HEK293 (cell line): ENCODE data around the gene FYB1.

Source experiments
- CTCF ChIA-PET: fragments of 350-600 bp; formaldehyde crosslinking; extraction: SDS; loops from one replicate; lab custom pipeline; 2021; ENCODE audit warnings: antibody characterized with exemption; lab: Yijun Ruan, JAX
- POLR2A ChIA-PET: fragments of 300-600 bp; formaldehyde crosslinking; extraction: SDS; loops from one replicate; lab custom pipeline; 2020; ENCODE audit warnings: antibody characterized with exemption, inconsistent platforms; lab: Yijun Ruan, JAX
- H3K27ac ChIP-seq: fragments of 200-500 bp; sonication (Bioruptor generic); 2 replicates; pipeline ENCODE4 v1.5.1; 2014; ENCODE audit warnings: low read depth, low read length, control low read depth, inconsistent platforms; ENCODE audit errors: extremely low read depth
- H3K36me3 ChIP-seq, 2 experiments: fragments of 200-500 bp in 1 of 2; sonication (Bioruptor generic) in 1 of 2; 1 replicate in 1 of 2; 2 replicates in 1 of 2; pipeline ENCODE4 v1.5.1; 2014 to 2017; ENCODE audit warnings: inconsistent platforms in 2 of 2, low read length in 2 of 2; ENCODE audit not compliant: control insufficient read depth in 2 of 2, insufficient read depth in 1 of 2
- H3K4me1 ChIP-seq: fragments of 200-500 bp; sonication (Bioruptor generic); 2 replicates; pipeline ENCODE4 v1.5.1; 2014; ENCODE audit warnings: mild to moderate bottlenecking, low read length, inconsistent platforms; ENCODE audit not compliant: control insufficient read depth, insufficient read depth
- H3K4me3 ChIP-seq: 2 replicates; pipeline ENCODE4 v1.5.1; 2011; ENCODE audit warnings: low read depth, mild to moderate bottlenecking, control low read depth, low read length, moderate library complexity
- H3K9me3 ChIP-seq: fragments of 200-500 bp; sonication (Bioruptor generic); 2 replicates; pipeline ENCODE4 v1.5.1; 2014; ENCODE audit warnings: low read depth, low read length, inconsistent platforms; ENCODE audit not compliant: control insufficient read depth, insufficient read depth
- GLI4 ChIP-seq: fragments of 450-650 bp; formaldehyde crosslinking; IDR thresholded peaks from 2 replicates; pipeline ENCODE4 v1.5.1; 2016; ENCODE audit warnings: missing biosample characterization, missing genetic modification characterization
- OVOL3 ChIP-seq: fragments of 450-650 bp; formaldehyde crosslinking; IDR thresholded peaks from 2 replicates; pipeline ENCODE4 v1.5.1; 2016; ENCODE audit warnings: missing biosample characterization, missing genetic modification characterization
- PATZ1 ChIP-seq: fragments of 450-650 bp; formaldehyde crosslinking; IDR thresholded peaks from 2 replicates; pipeline ENCODE4 v1.5.1; 2016; ENCODE audit warnings: missing biosample characterization, missing genetic modification characterization
- PRDM1 ChIP-seq: fragments of 450-650 bp; formaldehyde crosslinking; IDR thresholded peaks from 2 replicates; pipeline ENCODE4; 2016; ENCODE audit warnings: missing biosample characterization, missing genetic modification characterization
- PRDM10 ChIP-seq: fragments of 450-650 bp; formaldehyde crosslinking; IDR thresholded peaks from 2 replicates; pipeline ENCODE4 v1.5.1; 2016; ENCODE audit warnings: missing biosample characterization, missing genetic modification characterization
- SP2 ChIP-seq: fragments of 450-650 bp; formaldehyde crosslinking; IDR thresholded peaks from 2 replicates; pipeline ENCODE4 v1.5.1; 2016; ENCODE audit warnings: missing biosample characterization, missing genetic modification characterization
- ZNF214 ChIP-seq: fragments of 450-650 bp; formaldehyde crosslinking; IDR thresholded peaks from 2 replicates; pipeline ENCODE4 v1.5.1; 2017; ENCODE audit warnings: missing biosample characterization, mild to moderate bottlenecking, missing genetic modification characterization, borderline replicate concordance
- ZNF280D ChIP-seq: fragments of 450-650 bp; formaldehyde crosslinking; IDR thresholded peaks from 2 replicates; pipeline ENCODE4 v1.5.1; 2016; ENCODE audit warnings: missing biosample characterization, missing genetic modification characterization
- ZNF558 ChIP-seq: fragments of 450-650 bp; formaldehyde crosslinking; IDR thresholded peaks from 2 replicates; pipeline ENCODE4 v1.5.1; 2016; ENCODE audit warnings: missing biosample characterization, missing genetic modification characterization
- ZNF580 ChIP-seq: fragments of 450-650 bp; formaldehyde crosslinking; IDR thresholded peaks from 2 replicates; pipeline ENCODE4 v1.5.1; 2016; ENCODE audit warnings: missing biosample characterization, missing genetic modification characterization
- ZSCAN18 ChIP-seq: fragments of 450-650 bp; formaldehyde crosslinking; IDR thresholded peaks from 2 replicates; pipeline ENCODE4 v1.5.1; 2016; ENCODE audit warnings: missing biosample characterization, missing genetic modification characterization

Gene FYB1

GRCh38 chr5:39211773-39212172 is 7.6 kb downstream of the FYB1 start:
- ChIA-PET CTCF (interaction anchor here (0.6 to 1.4 kb wide), 5 partner anchors 10 to 336 kb away, joined by 3 to 5 read pairs (median 3); no protein-coding TSS in a partner anchor), POLR2A (no interaction called here)
- Histone ChIP-seq H3K36me3 (no peaks in the 10 kb centered on the region), H3K27ac (no peak overlapping the region), H3K4me3 (no peak overlapping the region), H3K4me1 (no peaks in the 10 kb centered on the region), H3K9me3 (no peaks in the 10 kb centered on the region)
- TF ChIP-seq OVOL3: no peak

- POLR2A ChIA-PET: no interaction called here
- CTCF ChIA-PET: interaction anchor here (1.0 kb wide), 1 partner anchor 8 kb away, joined by 5 read pairs; no protein-coding TSS in a partner anchor
- no peak overlapping the region for H3K27ac ChIP-seq
These were observed 9.4 kb downstream of the FYB1 start for GRCh38 chr5:39209924-39210323.

More at GRCh38 chr5:39209924-39210323, 9.4 kb downstream of the FYB1 start:
- TF ChIP-seq PATZ1 (tag by site-specific recombination): no peak
- no peak for TF ChIP-seq PRDM1
- TF ChIP-seq ZNF280D (tag by site-specific recombination): no peak
- TF ChIP-seq ZNF214 (tag by site-specific recombination): no peak
- TF ChIP-seq GLI4: no peak
- no peak for TF ChIP-seq ZSCAN18 (tag by site-specific recombination)
- no peak for TF ChIP-seq SP2 (tag by site-specific recombination)
- TF ChIP-seq ZNF580 (tag by site-specific recombination): no peak
- TF ChIP-seq PRDM10: no peak
- no peak for TF ChIP-seq ZNF558 (tag by site-specific recombination)
- Histone ChIP-seq H3K4me1 (no peaks in the 10 kb centered on the region), H3K4me3 (no peak overlapping the region), H3K9me3 (no peaks in the 10 kb centered on the region), H3K36me3 (no peaks in the 10 kb centered on the region)
